Neural crest cell (in vitro differentiated cells): Measurements from ENCODE around the gene TMEM181. TPM values are rescaled to one million over a fixed set of nuclear protein-coding genes. Genes with fewer than 3 reads are reported as not detected.
"Not testable (repeated sequence)": the region's sequence is repeated elsewhere in the genome, so short reads cannot be mapped to it uniquely, and the experiment has no call there.

Source experiments
- DNase-seq: peaks from one replicate; pipeline ENCODE4 v3.0.0; 2021; ENCODE audit warnings: low read depth, mixed read lengths, low spot score
- H3K27ac Mint-ChIP-seq: one replicate; pipeline ENCODE4 v1.8.0; 2021; ENCODE audit warnings: mild to moderate bottlenecking, mixed read lengths; ENCODE audit not compliant: unreplicated experiment
- H3K27me3 Mint-ChIP-seq: 2 replicates; pipeline ENCODE4 v1.8.0; 2021; ENCODE audit warnings: low read depth, mild to moderate bottlenecking, mixed read lengths
- H3K36me3 Mint-ChIP-seq: 2 replicates; pipeline ENCODE4 v1.8.0; 2021; ENCODE audit warnings: low read depth, mild to moderate bottlenecking, mixed read lengths
- H3K4me1 Mint-ChIP-seq: 2 replicates; pipeline ENCODE4 v1.8.0; 2021; ENCODE audit warnings: mixed read lengths
- H3K4me3 Mint-ChIP-seq: one replicate; pipeline ENCODE4 v1.8.0; 2021; ENCODE audit warnings: mild to moderate bottlenecking, mixed read lengths
- H3K9me3 Mint-ChIP-seq: 2 replicates; pipeline ENCODE4 v1.8.0; 2021; ENCODE audit warnings: mixed read lengths
- total RNA-seq: library from RNA; stranded (reverse); gene quantifications from 2 replicates; pipeline ENCODE4 v1.2.1, GENCODE V29; 2021
- TF ChIP-seq, protein P1 (sequence below): fragments of 200-600 bp; sonication (generic); conservative IDR thresholded peaks from 2 replicates; pipeline ENCODE4 v1.5.0; 2021; ENCODE audit warnings: antibody characterized with exemption, mild to moderate bottlenecking

The TMEM181 gene
- total RNA-seq, 1 donor from 2014 or later: 23.9 TPM

- H3K27ac Mint-ChIP-seq: no peak overlapping the region
- peaks cover 26% of the 10 kb centered on the region for H3K36me3 Mint-ChIP-seq
- no peak for DNase-seq
- H3K4me1 Mint-ChIP-seq: peaks cover 4% of the 10 kb centered on the region
- H3K9me3 Mint-ChIP-seq: no peaks in the 10 kb centered on the region
- TF ChIP-seq, protein P1, sequence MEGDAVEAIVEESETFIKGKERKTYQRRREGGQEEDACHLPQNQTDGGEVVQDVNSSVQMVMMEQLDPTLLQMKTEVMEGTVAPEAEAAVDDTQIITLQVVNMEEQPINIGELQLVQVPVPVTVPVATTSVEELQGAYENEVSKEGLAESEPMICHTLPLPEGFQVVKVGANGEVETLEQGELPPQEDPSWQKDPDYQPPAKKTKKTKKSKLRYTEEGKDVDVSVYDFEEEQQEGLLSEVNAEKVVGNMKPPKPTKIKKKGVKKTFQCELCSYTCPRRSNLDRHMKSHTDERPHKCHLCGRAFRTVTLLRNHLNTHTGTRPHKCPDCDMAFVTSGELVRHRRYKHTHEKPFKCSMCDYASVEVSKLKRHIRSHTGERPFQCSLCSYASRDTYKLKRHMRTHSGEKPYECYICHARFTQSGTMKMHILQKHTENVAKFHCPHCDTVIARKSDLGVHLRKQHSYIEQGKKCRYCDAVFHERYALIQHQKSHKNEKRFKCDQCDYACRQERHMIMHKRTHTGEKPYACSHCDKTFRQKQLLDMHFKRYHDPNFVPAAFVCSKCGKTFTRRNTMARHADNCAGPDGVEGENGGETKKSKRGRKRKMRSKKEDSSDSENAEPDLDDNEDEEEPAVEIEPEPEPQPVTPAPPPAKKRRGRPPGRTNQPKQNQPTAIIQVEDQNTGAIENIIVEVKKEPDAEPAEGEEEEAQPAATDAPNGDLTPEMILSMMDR: no peak
- H3K27me3 Mint-ChIP-seq: no peaks in the 10 kb centered on the region
- no peak overlapping the region for H3K4me3 Mint-ChIP-seq
Measured at GRCh38 chr6:158630938-158631616, 71.2 kb downstream of the TMEM181 start.

DNA sequence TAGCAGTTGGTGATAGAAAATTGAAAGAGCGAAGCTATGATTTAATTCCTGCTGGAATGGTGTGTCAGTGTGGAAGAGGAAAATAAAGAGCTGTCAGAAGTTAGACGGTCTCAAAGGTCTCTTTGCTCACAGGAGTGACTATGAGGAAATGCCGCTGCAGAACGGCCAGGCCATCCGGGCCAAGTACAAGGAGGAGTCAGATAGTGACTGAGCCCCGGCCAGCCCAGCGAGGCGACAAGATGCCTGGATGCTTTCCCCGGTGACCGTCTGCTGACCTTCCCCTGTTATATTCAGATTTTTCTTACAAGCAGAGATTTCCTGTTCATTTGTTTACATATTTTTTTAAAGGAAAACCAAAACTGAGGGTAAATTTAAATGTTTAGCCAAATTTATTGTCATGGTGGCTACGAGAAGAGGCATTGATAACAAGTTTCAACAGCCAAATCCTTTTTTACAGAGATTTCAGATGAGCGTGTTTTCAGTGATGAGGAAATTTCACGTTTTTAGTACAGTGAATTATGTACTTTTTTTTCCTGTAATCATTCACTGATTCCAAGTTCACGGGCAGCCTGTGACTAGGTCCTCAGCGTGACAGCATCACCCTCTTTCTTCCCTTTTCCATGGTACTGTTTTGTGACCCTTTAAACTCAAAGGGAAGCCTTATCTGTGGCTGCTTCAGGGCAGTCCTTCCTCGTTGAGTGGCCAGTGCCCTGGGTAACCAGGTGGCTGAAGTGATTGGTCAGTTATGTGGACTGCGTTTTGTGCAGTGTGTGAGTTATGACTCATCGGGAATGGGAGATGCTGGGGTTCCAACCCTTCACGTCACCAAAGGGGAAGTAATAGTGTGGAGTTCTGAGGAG lies 72.0 kb downstream of the TMEM181 start:
- H3K4me3 Mint-ChIP-seq: no peak overlapping the region
- no peak for DNase-seq
- H3K36me3 Mint-ChIP-seq: peaks cover 25% of the 10 kb centered on the region
- H3K27ac Mint-ChIP-seq: peak overlapping the region; percentile 82
- TF ChIP-seq, protein P1: no peak
- H3K9me3 Mint-ChIP-seq: no peaks in the 10 kb centered on the region
- H3K27me3 Mint-ChIP-seq: no peaks in the 10 kb centered on the region
- H3K4me1 Mint-ChIP-seq: peaks cover 8% of the 10 kb centered on the region

- H3K4me3 Mint-ChIP-seq, H3K9me3 Mint-ChIP-seq, H3K27me3 Mint-ChIP-seq, DNase-seq: not testable (repeated sequence)
- peaks cover 23% of the 10 kb centered on the region for H3K36me3 Mint-ChIP-seq
- peaks cover 14% of the 10 kb centered on the region for H3K4me1 Mint-ChIP-seq
- H3K27ac Mint-ChIP-seq: peak overlapping the region; percentile 82
Measured at GRCh38 chr6:158632538-158633119, 72.7 kb downstream of the TMEM181 start.

DNA sequence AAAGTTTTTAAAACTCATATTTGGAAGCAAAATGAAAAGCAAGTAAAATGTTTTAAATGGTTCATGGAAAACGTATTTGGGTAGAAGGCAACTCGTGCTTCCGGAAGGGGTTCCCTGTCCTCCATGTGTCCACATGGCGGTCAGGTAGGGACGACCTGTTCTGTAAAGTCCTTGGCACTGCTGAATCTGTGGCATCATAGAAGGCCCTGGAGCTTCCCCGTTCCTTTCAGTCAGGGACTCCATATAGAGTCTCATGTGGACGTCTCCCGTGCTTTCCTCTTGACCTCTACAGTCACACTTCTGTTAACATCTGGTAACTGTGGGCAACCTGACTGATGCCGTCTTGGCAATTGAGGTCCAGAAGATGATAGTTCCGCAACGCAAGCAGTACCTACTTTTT lies 73.2 kb downstream of the TMEM181 start:
- TF ChIP-seq, protein P1: no peak
- Mint-ChIP-seq H3K27me3 (no peaks in the 10 kb centered on the region), H3K27ac (no peak overlapping the region), H3K9me3 (no peaks in the 10 kb centered on the region), H3K4me1 (peaks cover 15% of the 10 kb centered on the region), H3K4me3 (no peak overlapping the region), H3K36me3 (peaks cover 23% of the 10 kb centered on the region)
- DNase-seq: no peak

DNA sequence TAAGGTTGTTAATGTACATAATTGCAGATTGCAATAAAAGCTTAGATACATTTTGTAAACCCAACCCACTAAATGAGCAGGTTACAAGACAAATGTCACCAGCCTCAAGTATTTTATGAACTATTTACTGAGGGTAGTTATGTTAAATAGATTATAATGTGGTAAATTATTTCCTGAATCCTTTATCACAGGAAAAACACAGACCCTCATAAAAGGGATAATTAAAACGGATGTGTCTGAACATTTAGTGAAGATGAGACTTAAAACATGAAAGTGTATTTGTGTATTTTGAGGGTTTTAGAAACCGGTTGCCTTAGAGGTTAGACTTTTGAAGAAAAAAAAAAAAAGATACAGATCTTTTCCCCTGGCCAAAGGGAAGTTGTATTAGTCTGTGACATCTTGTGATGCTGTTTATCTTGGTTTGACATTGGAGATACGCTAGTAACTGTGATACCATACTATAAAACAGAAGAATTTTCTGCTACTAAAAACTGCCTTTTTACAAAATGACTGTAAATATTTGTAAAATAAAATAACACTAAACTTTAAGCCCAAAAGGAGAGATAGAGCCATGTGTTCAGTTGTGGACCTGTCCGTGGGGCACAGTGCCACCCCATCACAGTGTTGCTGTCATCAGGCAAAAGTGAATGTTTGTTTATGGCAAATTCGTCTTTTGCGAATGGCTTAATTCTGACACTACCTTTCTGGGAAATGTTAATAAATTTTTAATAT lies 75.0 kb downstream of the TMEM181 start:
- H3K27me3 Mint-ChIP-seq: no peaks in the 10 kb centered on the region
- no peak overlapping the region for H3K27ac Mint-ChIP-seq
- H3K36me3 Mint-ChIP-seq: peaks cover 23% of the 10 kb centered on the region
- H3K9me3 Mint-ChIP-seq: no peaks in the 10 kb centered on the region
- H3K4me1 Mint-ChIP-seq: peaks cover 15% of the 10 kb centered on the region
- TF ChIP-seq, protein P1: no peak
- no peak overlapping the region for H3K4me3 Mint-ChIP-seq
- no peak for DNase-seq
